Kidney (tissue), 14 donors: Measurements from ENCODE around the gene ELN. TPM values are rescaled to one million over a fixed set of nuclear protein-coding genes. Genes with fewer than 3 reads are reported as not detected.

Source experiments
- DNase-seq, 5 donors: peaks; one replicate each; pipeline ENCODE4 v3.0.0-alpha.2; 2013 to 2020
- FAIRE-seq: peaks from 2 replicates; lab custom pipeline; 2012; peaks lifted over from hg19 to GRCh38; lab: Jason Lieb, UNC
- H3K27ac ChIP-seq, 2 donors: one replicate each; pipeline ENCODE4 v1.7.0; 2013; ENCODE audit warnings: low read depth in 2 of 2, low read length in 2 of 2, inconsistent platforms in 1 of 2
- H3K27me3 ChIP-seq: one replicate; pipeline ENCODE4 v1.7.1; 2013; ENCODE audit warnings: low read length, inconsistent platforms; ENCODE audit not compliant: control insufficient read depth, insufficient read depth
- H3K36me3 ChIP-seq, 3 donors: one replicate each; pipeline versions ENCODE4 v1.7.0 to v1.7.1; 2013; ENCODE audit warnings: low read length in 3 of 3, control low read depth in 1 of 3, inconsistent platforms in 1 of 3; ENCODE audit not compliant: insufficient read depth in 3 of 3, control insufficient read depth in 2 of 3
- H3K4me1 ChIP-seq, 3 donors: one replicate each; pipeline versions ENCODE4 v1.7.0 to v1.7.1; 2013; ENCODE audit warnings: low read length in 3 of 3, inconsistent platforms in 1 of 3, low read depth in 1 of 3; ENCODE audit not compliant: control insufficient read depth in 2 of 3, insufficient read depth in 2 of 3
- H3K4me3 ChIP-seq, 3 donors: one replicate each; pipeline versions ENCODE4 v1.7.0 to v1.8.1; 2013; ENCODE audit warnings: low read length in 3 of 3, control low read depth in 1 of 3, inconsistent platforms in 1 of 3
- H3K9ac ChIP-seq, 3 donors: one replicate each; pipeline versions ENCODE4 v1.7.0 to v1.7.1; 2013; ENCODE audit warnings: low read length in 3 of 3, control low read depth in 1 of 3, inconsistent platforms in 1 of 3
- H3K9me3 ChIP-seq, 3 donors: one replicate each; pipeline versions ENCODE4 v1.7.0 to v1.7.1; 2013; ENCODE audit warnings: low read length in 3 of 3, control low read depth in 1 of 3, inconsistent platforms in 1 of 3; ENCODE audit not compliant: control insufficient read depth in 2 of 3, insufficient read depth in 1 of 3
- intact Hi-C: fragments of 100-400 bp; cut with DNase I; formaldehyde crosslinking; loops from one replicate; pipeline ENCODE4 v1.11.1; 2022
- polyA plus RNA-seq: library from polyadenylated mRNA; stranded (reverse); fragments of 350-450 nt; fragmentation: Illumina TruSeq; extraction: RNeasy Lipid Tissue Mini Kit (QIAGEN cat#74804); gene quantifications from one replicate; pipeline ENCODE4 v1.2.3, GENCODE V29; 2014; ENCODE audit warnings: low read depth, low replicate concordance; ENCODE audit not compliant: insufficient read depth
- total RNA-seq: library from RNA; stranded (reverse); fragmentation: NEBNext Ultra II Directional; extraction: Animal tissue kit (Norgen Biotek cat#: 25700); gene quantifications from one replicate; pipeline ENCODE4 v1.2.1, GENCODE V29; 2021
- TF ChIP-seq, protein P1 (sequence below): IDR thresholded peaks from 3 replicates; pipeline ENCODE4 v1.5.1; 2012; ENCODE audit warnings: mild to moderate bottlenecking, moderate library complexity, borderline replicate concordance; ENCODE audit not compliant: insufficient read depth; ENCODE audit errors: extremely low read depth
- donor health status: control.
- donor health status: control.
- donor health status: control.
- donor health status: control.
- donor health status: control.
- donor health status: DM: yes; HTN: yes; CAD: no.
- donor health status: Normal renal cell carcinoma (clear cell type).

Gene ELN
- total and polyA plus RNA-seq, 2 donors from 2014 or later: 14.9 to 44.8 TPM

DNA sequence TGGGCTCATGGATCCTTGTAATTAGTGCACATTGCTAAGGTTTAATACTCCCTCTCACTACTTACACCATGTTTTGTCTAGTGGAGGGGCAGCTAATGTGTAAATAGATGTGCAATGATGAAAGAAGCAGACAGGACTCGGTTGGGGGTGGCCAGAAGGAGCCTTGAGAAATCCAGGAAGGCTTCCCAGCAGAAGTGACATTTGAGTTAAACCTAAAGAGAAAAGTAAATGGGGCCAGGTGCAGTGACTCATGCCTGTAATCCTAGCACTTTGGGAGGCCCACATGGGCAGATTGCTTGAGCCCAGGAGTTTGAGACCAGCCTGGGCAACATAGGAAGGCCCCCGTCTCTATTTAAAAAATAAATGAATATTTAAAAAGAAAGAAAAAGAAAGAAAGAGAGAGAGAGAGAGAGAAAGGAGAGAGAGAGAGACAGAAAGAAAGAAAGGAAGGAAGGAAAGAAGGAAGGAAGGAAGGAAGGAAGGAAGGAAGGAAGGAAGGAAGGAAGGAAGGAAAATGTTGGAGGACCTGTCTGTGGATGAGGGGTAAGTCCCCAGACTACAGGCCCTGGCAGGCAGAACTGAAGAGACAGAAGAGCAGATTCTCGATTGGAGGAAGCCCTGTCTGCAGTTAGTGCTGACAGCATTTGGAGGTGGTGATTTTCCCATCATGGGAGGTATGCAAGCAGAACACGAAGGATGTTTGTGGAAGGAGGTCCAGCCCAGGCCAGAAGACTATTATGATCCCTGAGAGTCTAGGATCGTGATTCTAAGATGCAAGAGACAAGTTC lies 3.6 kb downstream of the ELN start:
- Histone ChIP-seq H3K4me1 (peaks cover 0 to 8% (median 0%) of the 10 kb centered on the region in 3 donors), H3K36me3 (no peaks in the 10 kb centered on the region), H3K9ac (no peak overlapping the region), H3K27ac (no peak overlapping the region), H3K4me3 (no peak overlapping the region), H3K27me3 (no peaks in the 10 kb centered on the region), H3K9me3 (no peaks in the 10 kb centered on the region)
- intact Hi-C loops: no loop called here
- TF ChIP-seq, protein P1, sequence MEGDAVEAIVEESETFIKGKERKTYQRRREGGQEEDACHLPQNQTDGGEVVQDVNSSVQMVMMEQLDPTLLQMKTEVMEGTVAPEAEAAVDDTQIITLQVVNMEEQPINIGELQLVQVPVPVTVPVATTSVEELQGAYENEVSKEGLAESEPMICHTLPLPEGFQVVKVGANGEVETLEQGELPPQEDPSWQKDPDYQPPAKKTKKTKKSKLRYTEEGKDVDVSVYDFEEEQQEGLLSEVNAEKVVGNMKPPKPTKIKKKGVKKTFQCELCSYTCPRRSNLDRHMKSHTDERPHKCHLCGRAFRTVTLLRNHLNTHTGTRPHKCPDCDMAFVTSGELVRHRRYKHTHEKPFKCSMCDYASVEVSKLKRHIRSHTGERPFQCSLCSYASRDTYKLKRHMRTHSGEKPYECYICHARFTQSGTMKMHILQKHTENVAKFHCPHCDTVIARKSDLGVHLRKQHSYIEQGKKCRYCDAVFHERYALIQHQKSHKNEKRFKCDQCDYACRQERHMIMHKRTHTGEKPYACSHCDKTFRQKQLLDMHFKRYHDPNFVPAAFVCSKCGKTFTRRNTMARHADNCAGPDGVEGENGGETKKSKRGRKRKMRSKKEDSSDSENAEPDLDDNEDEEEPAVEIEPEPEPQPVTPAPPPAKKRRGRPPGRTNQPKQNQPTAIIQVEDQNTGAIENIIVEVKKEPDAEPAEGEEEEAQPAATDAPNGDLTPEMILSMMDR: no peak
- no peak for DNase-seq
- no peak for FAIRE-seq

GRCh38 chr7:74032191-74032490 lies 4.2 kb downstream of the ELN start:
- intact Hi-C loops: no loop called here
- Histone ChIP-seq H3K36me3 (no peaks in the 10 kb centered on the region), H3K4me1 (peaks cover 0 to 8% (median 0%) of the 10 kb centered on the region in 3 donors), H3K27me3 (no peaks in the 10 kb centered on the region), H3K27ac (peak overlapping the region in 1 of 2 donors; percentile 8), H3K9ac (no peak overlapping the region), H3K9me3 (no peaks in the 10 kb centered on the region), H3K4me3 (no peak overlapping the region)
- DNase-seq (peak in 3 of 5 donors; percentile 20 to 74 (median 45)), FAIRE-seq (no peak)
- TF ChIP-seq, protein P1: no peak

DNA sequence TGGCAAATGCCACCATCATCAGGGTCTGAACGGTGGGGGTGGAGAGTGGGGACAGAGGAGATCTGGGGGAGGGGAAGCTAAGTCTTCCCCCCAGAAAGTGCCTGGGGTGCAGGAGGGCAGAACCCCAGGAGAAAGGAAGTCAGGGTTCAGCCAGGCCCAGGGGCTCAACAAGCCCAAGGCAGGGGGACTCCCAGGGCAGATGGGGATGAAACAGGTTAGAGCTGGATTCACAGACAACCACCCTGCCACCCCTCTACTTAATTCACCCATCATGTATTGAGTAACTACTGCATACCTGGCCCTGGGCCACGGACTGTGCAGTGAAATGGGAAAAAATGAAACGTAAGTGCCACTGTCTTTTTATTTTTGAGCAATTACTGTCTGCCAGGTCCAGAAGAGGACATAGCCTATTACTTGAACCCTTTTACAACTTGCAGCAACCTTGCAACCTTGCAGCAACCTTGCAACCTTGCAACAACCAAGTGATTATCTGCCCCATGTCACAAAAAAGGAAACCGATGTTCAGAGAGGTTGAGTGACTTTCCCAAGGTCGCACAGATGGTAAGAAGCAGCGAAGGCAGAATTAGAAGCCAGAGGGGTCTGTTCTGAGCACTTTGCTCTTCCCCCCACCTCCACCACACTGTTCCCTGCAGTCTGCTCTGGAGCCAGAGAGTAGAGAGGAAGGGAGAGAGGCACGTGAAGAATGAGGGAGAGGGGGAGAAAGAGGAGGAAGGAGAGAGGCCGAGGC lies 4.8 kb downstream of the ELN start:
- Histone ChIP-seq H3K4me3 (no peak overlapping the region), H3K9ac (no peak overlapping the region), H3K4me1 (peaks cover 0 to 8% (median 0%) of the 10 kb centered on the region in 3 donors), H3K27ac (peak overlapping the region in 1 of 2 donors; percentile 2), H3K9me3 (no peaks in the 10 kb centered on the region), H3K36me3 (no peaks in the 10 kb centered on the region), H3K27me3 (no peaks in the 10 kb centered on the region)
- intact Hi-C loops: no loop called here
- TF ChIP-seq, protein P1: no peak
- FAIRE-seq: no peak
- DNase-seq: peak in 1 of 5 donors; percentile 33
